Stomach (tissue), 4 donors: ENCODE results near the gene PDLIM3.

Experiments used
- CTCF ChIP-seq, 7 experiments: fragments of 450-650 bp in 4 of 7; fragments of 200-600 bp in 3 of 7; sonication (generic) in 3 of 7; IDR thresholded peaks; one replicate each; pipeline ENCODE4 v1.5.1; 2016 to 2019; ENCODE audit warnings: antibody characterized with exemption in 7 of 7, control low read depth in 2 of 7, mild to moderate bottlenecking in 1 of 7
- EP300 ChIP-seq: sonication (generic); formaldehyde crosslinking; IDR thresholded peaks from one replicate; pipeline ENCODE4 v1.6.1; 2017; ENCODE audit warnings: antibody characterized with exemption
- POLR2AphosphoS5 ChIP-seq, 3 donors: sonication (generic); formaldehyde crosslinking; IDR thresholded peaks; one replicate each; pipeline ENCODE4 v1.6.1; 2016; ENCODE audit warnings: antibody characterized with exemption in 3 of 3

DNA sequence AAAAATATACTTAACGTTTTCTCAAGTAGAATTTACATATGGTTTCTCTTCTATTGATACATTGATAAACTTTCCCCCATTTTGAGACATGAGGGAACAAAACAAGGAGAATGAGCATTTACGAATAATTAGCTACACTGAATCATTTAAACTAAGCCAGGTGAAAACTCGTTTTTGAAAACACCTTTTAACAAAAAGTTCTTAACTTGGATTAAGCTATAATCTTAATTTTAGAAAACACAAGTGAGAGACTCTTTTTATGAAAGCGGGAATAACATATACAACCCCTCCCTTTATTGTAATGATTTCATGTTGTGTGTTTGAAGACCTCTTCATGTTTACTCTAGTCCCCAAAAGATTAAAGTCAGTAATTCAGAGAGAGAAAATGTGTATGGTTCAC lies 20.1 kb downstream of the PDLIM3 start:
- no peak for TF ChIP-seq EP300
- no peak for TF ChIP-seq CTCF (IDR thresholded peaks at IDR 0.05)
- no peak for TF ChIP-seq POLR2AphosphoS5 (IDR thresholded peaks at IDR 0.05)
